ENCODE results near the gene GPATCH4. TPM values are rescaled to one million over a fixed set of nuclear protein-coding genes. Genes with fewer than 3 reads are reported as not detected.

The GPATCH4 gene
- polyA plus RNA-seq, 1 experiment, result 23.1 TPM

- Histone ChIP-seq H3K27ac (ENCODE audit: low read depth, low read length) (no peak overlapping the region), H3K4me3 (ENCODE audit: low read depth, low read length) (no peak overlapping the region), H3K27me3 (ENCODE audit: control insufficient read depth, insufficient read depth, low read length) (peaks cover 23% of the 10 kb centered on the region), H3K9me3 (ENCODE audit: control insufficient read depth, insufficient read depth, low read length) (no peaks in the 10 kb centered on the region)
- TF ChIP-seq CTCF (IDR thresholded peaks at IDR 0.05; ENCODE audit: low read depth, low read length), result no peak
- no peak for DNase-seq (ENCODE audit: low read depth, low spot score)
- ChIA-PET POLR2A (interaction anchor here (0.5 kb wide), 1 partner anchor 21 kb away, joined by 4 read pairs; no protein-coding TSS in a partner anchor), CTCF (interaction anchor here (0.7 to 2.8 kb wide), 6 partner anchors 9 to 197 kb away, joined by 3 to 8 read pairs (median 4); partner anchors contain the start of gene NAXE)
Measured at GRCh38 chr1:156582388-156583017, 18.8 kb downstream of the GPATCH4 start.

GRCh38 chr1:156581661-156582387 lies 19.5 kb downstream of the GPATCH4 start:
- ChIA-PET CTCF (interaction anchor here (0.7 to 2.8 kb wide), 7 partner anchors 10 to 196 kb away, joined by 3 to 8 read pairs (median 3); partner anchors contain the start of gene NAXE), POLR2A (no interaction called here)
- H3K4me3 ChIP-seq (ENCODE audit: low read depth, low read length), result no peak overlapping the region
- H3K27ac ChIP-seq (ENCODE audit: low read depth, low read length), result no peak overlapping the region
- no peak for TF ChIP-seq CTCF (IDR thresholded peaks at IDR 0.05; ENCODE audit: low read depth, low read length)
- H3K27me3 ChIP-seq (ENCODE audit: control insufficient read depth, insufficient read depth, low read length), result peaks cover 23% of the 10 kb centered on the region
- no peak for DNase-seq (ENCODE audit: low read depth, low spot score)
- no peaks in the 10 kb centered on the region for H3K9me3 ChIP-seq (ENCODE audit: control insufficient read depth, insufficient read depth, low read length)

- ChIA-PET POLR2A (no interaction called here), CTCF (interaction anchor here (0.7 to 1.2 kb wide), 3 partner anchors 29 to 681 kb away, joined by 6 to 7 read pairs (median 6); no protein-coding TSS in a partner anchor)
- Histone ChIP-seq H3K27me3 (ENCODE audit: control insufficient read depth, insufficient read depth, low read length) (peaks cover 16% of the 10 kb centered on the region), H3K9me3 (ENCODE audit: control insufficient read depth, insufficient read depth, low read length) (no peaks in the 10 kb centered on the region), H3K4me3 (ENCODE audit: low read depth, low read length) (no peak within 1 kb of the TSS), H3K27ac (ENCODE audit: low read depth, low read length) (no peak within 1 kb of the TSS)
- TF ChIP-seq CTCF (IDR thresholded peaks at IDR 0.05; ENCODE audit: low read depth, low read length), result no peak
- no peak for DNase-seq (ENCODE audit: low read depth, low spot score)
Measured at GRCh38 chr1:156579472-156579871, 21.8 kb downstream of the GPATCH4 start, which contains the start of gene TTC24. Gene TTC24, plus strand, starts transcription at chr1:156579723. Its CDS starts 1,642 bp downstream, at chr1:156581365.

GRCh38 chr1:156578055-156578454 lies 23.2 kb downstream of the GPATCH4 start:
- ChIA-PET CTCF (interaction anchor here (0.7 kb wide), 1 partner anchor 13 kb away, joined by 3 read pairs; no protein-coding TSS in a partner anchor), POLR2A (no interaction called here)
- Histone ChIP-seq H3K9me3 (ENCODE audit: control insufficient read depth, insufficient read depth, low read length) (no peaks in the 10 kb centered on the region), H3K27ac (ENCODE audit: low read depth, low read length) (no peak overlapping the region), H3K27me3 (ENCODE audit: control insufficient read depth, insufficient read depth, low read length) (peaks cover 19% of the 10 kb centered on the region), H3K4me3 (ENCODE audit: low read depth, low read length) (no peak overlapping the region)
- no peak for DNase-seq (ENCODE audit: low read depth, low spot score)
- no peak for TF ChIP-seq CTCF (IDR thresholded peaks at IDR 0.05; ENCODE audit: low read depth, low read length)

DNA sequence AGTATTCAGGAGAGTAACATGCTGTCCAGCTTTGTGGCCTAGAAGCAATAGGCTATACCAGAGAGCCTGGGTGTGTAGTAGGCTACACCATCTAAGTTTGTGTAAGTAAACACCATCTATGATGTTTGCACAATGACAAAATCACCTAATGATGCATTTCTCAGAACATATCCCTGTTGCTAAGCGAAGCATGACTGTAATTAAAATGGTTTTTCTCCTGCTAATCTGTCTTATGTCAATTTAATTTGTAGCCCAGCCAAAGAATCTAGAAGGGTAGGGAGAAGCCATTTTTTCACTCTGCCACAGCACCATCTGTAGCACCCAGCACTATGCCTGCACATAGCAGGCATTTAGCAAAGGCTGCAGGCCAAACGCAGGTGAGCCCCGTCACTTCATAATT lies 23.7 kb downstream of the GPATCH4 start:
- H3K27ac ChIP-seq (ENCODE audit: low read depth, low read length), result no peak overlapping the region
- no peaks in the 10 kb centered on the region for H3K9me3 ChIP-seq (ENCODE audit: control insufficient read depth, insufficient read depth, low read length)
- DNase-seq (ENCODE audit: low read depth, low spot score), result no peak
- peaks cover 20% of the 10 kb centered on the region for H3K27me3 ChIP-seq (ENCODE audit: control insufficient read depth, insufficient read depth, low read length)
- CTCF ChIA-PET, result no interaction called here
- POLR2A ChIA-PET, result no interaction called here
- no peak for TF ChIP-seq CTCF (IDR thresholded peaks at IDR 0.05; ENCODE audit: low read depth, low read length)
- H3K4me3 ChIP-seq (ENCODE audit: low read depth, low read length), result no peak overlapping the region
